ENCODE data around the gene CD52. TPM values are rescaled to one million over a fixed set of nuclear protein-coding genes. Genes with fewer than 3 reads are reported as not detected.
"Not testable (repeated sequence)": the region's sequence is repeated elsewhere in the genome, so short reads cannot be mapped to it uniquely, and the experiment has no call there.

CD52 gene
- total RNA-seq, 1 experiment from 2014 or later, result 1.6 TPM

GRCh38 chr1:26291939-26292338, 25.8 kb upstream of the CD52 start:
- in situ Hi-C loops (cut with HindIII; ENCODE audit: low pct_unique_long_range_greater_than_20kb, low sequenced_read_pairs), result no loop called here
- DNase-seq (ENCODE audit: low read depth, low spot score) (no peak), ATAC-seq (no peak)
- Histone ChIP-seq H3K36me3 (ENCODE audit: control insufficient read depth, insufficient read depth, low read length) (no peaks in the 10 kb centered on the region), H3K27me3 (ENCODE audit: control insufficient read depth, insufficient read depth, low read length) (no peaks in the 10 kb centered on the region), H3K4me1 (ENCODE audit: control insufficient read depth, insufficient read depth, low read length) (no peaks in the 10 kb centered on the region), H3K27ac (ENCODE audit: low read length) (no peak overlapping the region), H3K9me3 (ENCODE audit: control insufficient read depth, insufficient read depth, low read depth, low read length) (no peaks in the 10 kb centered on the region), H3K4me3 (ENCODE audit: low read depth in 2 of 2, low read length in 2 of 2) (no peak overlapping the region)
- no peak for TF ChIP-seq SIN3A (IDR thresholded peaks at IDR 0.05; ENCODE audit: borderline replicate concordance, insufficient read depth, low read depth, low read length)
- BruUV-seq (replicated peaks), result no TSS peak
- ChIA-PET POLR2A (no interaction called here), CTCF (no interaction called here)
- intact Hi-C loops (cut with micrococcal nuclease; ENCODE audit: unreplicated experiment), result no loop called here

- POLR2A ChIA-PET; in situ Hi-C loops (cut with HindIII; ENCODE audit: low pct_unique_long_range_greater_than_20kb, low sequenced_read_pairs): not testable (repeated sequence)
Observed at GRCh38 chr1:26292735-26293134, 25.0 kb upstream of the CD52 start.

DNA sequence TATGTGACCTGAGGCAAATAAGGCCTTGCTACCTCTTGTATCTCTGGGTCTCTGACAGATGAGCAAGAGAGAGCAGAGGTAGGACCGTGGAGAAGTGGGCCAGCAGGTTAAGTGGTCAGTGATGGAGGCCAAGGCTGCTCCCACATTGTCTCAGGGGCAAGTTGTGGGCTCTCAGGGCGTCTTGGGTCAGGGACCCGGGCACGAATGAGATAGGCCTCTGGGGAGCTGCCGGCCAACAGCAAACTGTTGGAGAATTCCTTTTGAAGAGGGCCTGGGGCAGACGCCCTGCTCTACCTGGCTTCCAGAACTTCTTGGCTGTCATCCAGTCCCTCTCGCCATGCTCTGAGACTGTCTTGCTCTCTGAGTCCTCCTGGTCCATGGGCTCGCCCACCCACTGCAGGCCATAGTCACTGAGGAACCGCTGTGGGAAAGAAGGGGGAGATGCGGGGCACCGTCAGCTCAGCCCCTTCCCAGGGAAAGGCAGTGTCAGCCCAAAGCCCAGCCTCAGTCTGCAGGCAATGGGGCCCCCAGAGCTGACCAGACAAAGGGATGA, 23.8 kb upstream of the CD52 start:
- no peak overlapping the region for H3K27ac ChIP-seq (ENCODE audit: low read length)
- no peaks in the 10 kb centered on the region for H3K9me3 ChIP-seq (ENCODE audit: control insufficient read depth, insufficient read depth, low read depth, low read length)
- ChIA-PET POLR2A (no interaction called here), CTCF (interaction anchor here (0.6 kb wide), 1 partner anchor 17 kb away, joined by 3 read pairs; no protein-coding TSS in a partner anchor)
- no TSS peak for BruUV-seq (replicated peaks)
- no peaks in the 10 kb centered on the region for H3K27me3 ChIP-seq (ENCODE audit: control insufficient read depth, insufficient read depth, low read length)
- in situ Hi-C loops (cut with HindIII; ENCODE audit: low pct_unique_long_range_greater_than_20kb, low sequenced_read_pairs) (no loop called here), intact Hi-C loops (cut with micrococcal nuclease; ENCODE audit: unreplicated experiment) (no loop called here)
- ATAC-seq (no peak), DNase-seq (ENCODE audit: low read depth, low spot score) (no peak)
- no peaks in the 10 kb centered on the region for H3K36me3 ChIP-seq (ENCODE audit: control insufficient read depth, insufficient read depth, low read length)
- H3K4me1 ChIP-seq (ENCODE audit: control insufficient read depth, insufficient read depth, low read length), result no peaks in the 10 kb centered on the region
- no peak overlapping the region for H3K4me3 ChIP-seq (ENCODE audit: low read depth in 2 of 2, low read length in 2 of 2)
- TF ChIP-seq SIN3A (IDR thresholded peaks at IDR 0.05; ENCODE audit: borderline replicate concordance, insufficient read depth, low read depth, low read length), result no peak
- TF ChIP-seq REST (IDR thresholded peaks at IDR 0.05; ENCODE audit: insufficient read depth in 1 of 2, low read depth in 2 of 2, low read length in 1 of 2), result no peak
- TF ChIP-seq TCF7L2 (IDR thresholded peaks at IDR 0.05; ENCODE audit: low read depth, low read length), result no peak
- TF ChIP-seq, protein P1, sequence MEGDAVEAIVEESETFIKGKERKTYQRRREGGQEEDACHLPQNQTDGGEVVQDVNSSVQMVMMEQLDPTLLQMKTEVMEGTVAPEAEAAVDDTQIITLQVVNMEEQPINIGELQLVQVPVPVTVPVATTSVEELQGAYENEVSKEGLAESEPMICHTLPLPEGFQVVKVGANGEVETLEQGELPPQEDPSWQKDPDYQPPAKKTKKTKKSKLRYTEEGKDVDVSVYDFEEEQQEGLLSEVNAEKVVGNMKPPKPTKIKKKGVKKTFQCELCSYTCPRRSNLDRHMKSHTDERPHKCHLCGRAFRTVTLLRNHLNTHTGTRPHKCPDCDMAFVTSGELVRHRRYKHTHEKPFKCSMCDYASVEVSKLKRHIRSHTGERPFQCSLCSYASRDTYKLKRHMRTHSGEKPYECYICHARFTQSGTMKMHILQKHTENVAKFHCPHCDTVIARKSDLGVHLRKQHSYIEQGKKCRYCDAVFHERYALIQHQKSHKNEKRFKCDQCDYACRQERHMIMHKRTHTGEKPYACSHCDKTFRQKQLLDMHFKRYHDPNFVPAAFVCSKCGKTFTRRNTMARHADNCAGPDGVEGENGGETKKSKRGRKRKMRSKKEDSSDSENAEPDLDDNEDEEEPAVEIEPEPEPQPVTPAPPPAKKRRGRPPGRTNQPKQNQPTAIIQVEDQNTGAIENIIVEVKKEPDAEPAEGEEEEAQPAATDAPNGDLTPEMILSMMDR (IDR thresholded peaks at IDR 0.05), result no peak

More at GRCh38 chr1:26292735-26293134, 25.0 kb upstream of the CD52 start:
- intact Hi-C loops (cut with micrococcal nuclease; ENCODE audit: unreplicated experiment); H3K4me1 ChIP-seq (ENCODE audit: control insufficient read depth, insufficient read depth, low read length); H3K4me3 ChIP-seq (ENCODE audit: low read depth in 2 of 2, low read length in 2 of 2); H3K27ac ChIP-seq (ENCODE audit: low read length); DNase-seq (ENCODE audit: low read depth, low spot score); H3K9me3 ChIP-seq (ENCODE audit: control insufficient read depth, insufficient read depth, low read depth, low read length); ATAC-seq; H3K27me3 ChIP-seq (ENCODE audit: control insufficient read depth, insufficient read depth, low read length); H3K36me3 ChIP-seq (ENCODE audit: control insufficient read depth, insufficient read depth, low read length); CTCF ChIA-PET; BruUV-seq (replicated peaks): not testable (repeated sequence)

All from Panc1 (cell line).